Activated CD8-positive, alpha-beta T cell treated with anti-CD3 and anti-CD28 coated beads, Interleukin-2, amount 10 ng/mL, durations not matched to agents 7 days and 5 days (primary cell): ENCODE results near the gene ATF6. TPM values are rescaled to one million over a fixed set of nuclear protein-coding genes. Genes with fewer than 3 reads are reported as not detected.
"Not testable (repeated sequence)": the region's sequence is repeated elsewhere in the genome, so short reads cannot be mapped to it uniquely, and the experiment has no call there.

Source experiments
- ATAC-seq: fragments of 150-1000 bp; cut with Tn5 transposase; one replicate; pipeline ENCODE4 v1.10.0; 2021; ENCODE audit warnings: moderate library complexity
- CTCF ChIA-PET: fragments of 350-600 bp; sonication (Branson Sonifier 250); formaldehyde crosslinking; loops from one replicate; lab custom pipeline; 2021; ENCODE audit warnings: antibody characterized with exemption; lab: Charles Lee
- POLR2A ChIA-PET: fragments of 350-600 bp; sonication (Branson Sonifier 250); formaldehyde crosslinking; loops from one replicate; lab custom pipeline; 2021; ENCODE audit warnings: antibody characterized with exemption; lab: Charles Lee
- DNase-seq: peaks from one replicate; pipeline ENCODE4 v3.0.0-alpha.2; 2020
- H3K27ac Mint-ChIP-seq: one replicate; pipeline ENCODE4 v1.8.0; 2021; ENCODE audit warnings: mild to moderate bottlenecking, mixed read lengths
- H3K27me3 Mint-ChIP-seq: one replicate; pipeline ENCODE4 v1.8.0; 2021; ENCODE audit warnings: low read depth, mixed read lengths
- H3K36me3 Mint-ChIP-seq: one replicate; pipeline ENCODE4 v1.8.0; 2021; ENCODE audit warnings: low read depth, mixed read lengths
- H3K4me1 Mint-ChIP-seq: one replicate; pipeline ENCODE4 v1.8.0; 2021; ENCODE audit warnings: low read depth, mixed read lengths
- H3K4me3 Mint-ChIP-seq: one replicate; pipeline ENCODE4 v1.8.0; 2021; ENCODE audit warnings: mild to moderate bottlenecking, mixed read lengths
- H3K9me3 Mint-ChIP-seq: one replicate; pipeline ENCODE4 v1.8.0; 2022; ENCODE audit warnings: mixed read lengths; ENCODE audit not compliant: insufficient read depth
- total RNA-seq, 2 experiments: library from RNA; stranded (reverse); gene quantifications; one replicate each; pipeline ENCODE4 v1.2.3, GENCODE V29; 2021

ATF6 gene
- 10 to 100 TPM; 15.2 to 17.1 TPM for total RNA-seq

DNA sequence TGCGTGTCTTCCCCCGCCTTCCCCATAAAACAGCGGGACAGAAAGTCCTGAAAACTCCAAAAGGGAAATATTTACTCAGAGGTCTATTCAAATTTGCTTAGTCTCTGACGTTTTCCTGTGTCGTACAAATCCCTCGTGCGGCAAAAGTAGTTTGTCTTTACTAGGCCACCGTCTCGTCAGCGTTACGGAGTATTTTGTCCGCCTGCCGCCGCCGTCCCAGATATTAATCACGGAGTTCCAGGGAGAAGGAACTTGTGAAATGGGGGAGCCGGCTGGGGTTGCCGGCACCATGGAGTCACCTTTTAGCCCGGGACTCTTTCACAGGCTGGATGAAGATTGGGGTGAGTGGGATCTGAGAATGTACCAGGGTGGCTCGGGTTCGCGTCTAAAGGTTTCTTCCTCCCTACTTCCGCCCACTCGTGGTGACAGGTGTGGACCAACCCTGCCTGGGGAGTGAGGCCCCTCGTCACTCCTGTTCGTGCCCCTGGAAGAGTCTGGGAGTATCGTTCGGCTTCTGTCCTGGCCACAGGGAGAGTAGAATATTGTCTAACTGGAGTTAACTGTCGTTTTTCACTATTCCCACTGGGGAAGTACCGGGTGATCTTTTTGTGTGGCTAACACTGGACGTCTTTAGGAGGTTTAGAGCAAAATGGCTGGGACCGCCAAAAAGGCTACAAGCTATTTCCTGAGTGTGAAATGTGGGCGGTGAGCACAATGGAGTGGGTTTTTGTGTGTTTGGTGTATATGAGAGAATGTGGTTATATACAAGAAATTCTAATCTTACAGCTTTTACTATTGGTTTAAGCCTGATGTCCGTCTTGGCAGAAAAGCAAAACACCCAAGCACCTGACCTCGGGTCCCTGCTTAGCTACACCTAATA is at the start of gene ATF6:
ATF6 (plus strand) TSS at position 219 of the 880 bp plus-strand sequence; CDS start at position 260, 41 bp downstream.
- Mint-ChIP-seq H3K4me3 (peak within 1 kb of the TSS; percentile 99), H3K4me1 (peaks cover 43% of the 10 kb centered on the region)

DNA sequence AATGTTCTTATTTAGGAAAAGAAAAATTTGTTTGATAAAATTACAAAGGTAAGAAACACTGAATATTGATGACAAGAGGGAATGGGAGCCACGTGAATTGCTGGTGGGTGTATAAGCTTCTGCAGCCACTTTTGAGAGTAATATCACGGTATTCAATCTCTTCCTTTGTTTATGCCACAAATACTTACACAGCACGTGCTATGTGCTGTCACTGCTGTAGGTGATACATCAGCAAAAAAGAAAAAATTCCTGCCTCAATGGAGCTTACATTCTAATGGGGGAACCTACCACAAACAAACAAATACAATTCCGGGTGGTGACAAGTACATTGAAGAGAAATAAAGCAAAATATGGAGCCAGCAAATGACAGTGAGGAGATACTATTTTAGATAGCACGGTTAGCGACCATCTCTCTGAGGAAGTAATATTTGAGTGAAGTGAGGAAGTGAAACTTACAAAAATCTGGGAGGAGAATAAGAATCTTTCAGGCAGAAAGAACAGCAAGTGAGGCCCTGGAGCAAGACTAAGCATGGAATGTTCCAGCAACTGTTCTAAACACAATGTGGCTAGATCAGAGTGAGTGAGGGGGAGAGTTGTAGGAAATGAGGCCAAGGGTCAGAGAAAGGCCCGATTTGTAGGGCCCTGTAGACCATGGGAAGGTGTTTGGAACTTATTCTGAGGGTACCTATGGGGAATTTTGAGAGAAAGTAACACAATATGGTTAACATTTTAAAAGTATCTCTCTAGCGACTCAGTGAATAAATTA is 47.4 kb upstream of the ATF6 start:
- Mint-ChIP-seq H3K27ac (peak overlapping the region; percentile 14), H3K4me3 (no peak overlapping the region), H3K9me3 (no peaks in the 10 kb centered on the region), H3K27me3 (peaks cover 35% of the 10 kb centered on the region), H3K4me1 (peaks cover 18% of the 10 kb centered on the region), H3K36me3 (no peaks in the 10 kb centered on the region)
- no peak for ATAC-seq
- no peak for DNase-seq
- CTCF ChIA-PET = interaction anchor here (0.5 to 0.9 kb wide), 3 partner anchors 11 to 445 kb away, joined by 3 read pairs; no protein-coding TSS in a partner anchor
- POLR2A ChIA-PET = no interaction called here

More for the DNA sequence above, at the start of gene ATF6:
- ChIA-PET CTCF (interaction anchor here (1.1 to 2.2 kb wide), 5 partner anchors 10 to 271 kb away, joined by 4 to 12 read pairs (median 6); partner anchors contain the start of gene DUSP12), POLR2A (interaction anchor here (1.1 kb wide), 2 partner anchors 17 to 18 kb away, joined by 3 to 4 read pairs; partner anchors contain the start of gene DUSP12)
- Mint-ChIP-seq H3K27me3 (no peaks in the 10 kb centered on the region), H3K27ac (peak within 1 kb of the TSS; percentile 98), H3K36me3 (peaks cover 6% of the 10 kb centered on the region), H3K9me3 (no peaks in the 10 kb centered on the region)
- ATAC-seq (peak; percentile 72), DNase-seq (peak; percentile 88)

DNA sequence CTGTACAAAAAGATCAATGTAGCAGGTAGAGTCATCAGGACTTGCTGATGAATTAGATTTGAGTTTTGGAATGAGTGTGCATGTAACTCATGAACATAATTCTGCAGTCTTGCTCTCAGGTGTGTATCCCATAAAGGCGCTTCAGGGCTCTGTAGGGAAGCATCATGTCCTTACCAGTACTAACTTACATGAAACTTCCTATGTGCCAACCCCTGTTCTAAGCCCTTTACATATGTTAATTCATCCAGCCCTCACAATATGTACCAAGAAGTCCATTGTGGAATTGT is 46.9 kb upstream of the ATF6 start:
- Mint-ChIP-seq H3K27me3 (peaks cover 36% of the 10 kb centered on the region), H3K36me3 (no peaks in the 10 kb centered on the region)
- no peak for ATAC-seq

DNA sequence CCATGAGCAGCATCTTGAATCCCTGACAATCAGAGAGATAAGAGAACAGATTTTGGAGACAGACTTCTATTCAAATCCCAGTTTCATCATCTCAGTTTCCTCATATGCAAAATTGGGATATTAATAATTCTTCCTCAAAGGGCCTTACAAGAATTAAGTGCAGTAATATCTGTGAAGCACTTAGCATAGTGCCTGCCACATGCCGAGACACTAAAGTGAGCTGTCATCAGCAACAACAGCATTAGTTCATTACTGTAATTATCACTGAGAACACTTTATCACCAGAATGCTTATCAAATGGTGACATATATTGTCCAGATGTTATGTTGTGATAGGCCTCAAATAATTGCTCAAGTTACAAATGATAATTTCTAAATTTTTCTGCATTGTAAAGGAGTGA is 45.7 kb upstream of the ATF6 start:
- ATAC-seq = no peak
- Mint-ChIP-seq H3K27ac (no peak overlapping the region), H3K4me3 (no peak overlapping the region), H3K4me1 (peaks cover 28% of the 10 kb centered on the region), H3K36me3 (no peaks in the 10 kb centered on the region), H3K9me3 (no peaks in the 10 kb centered on the region), H3K27me3 (peaks cover 29% of the 10 kb centered on the region)
- POLR2A ChIA-PET = no interaction called here
- DNase-seq = no peak
- CTCF ChIA-PET = interaction anchor here (1.0 kb wide), 1 partner anchor 18 kb away, joined by 3 read pairs; no protein-coding TSS in a partner anchor

More for the DNA sequence above, 46.9 kb upstream of the ATF6 start:
- Mint-ChIP-seq H3K9me3 (no peaks in the 10 kb centered on the region), H3K4me1 (peaks cover 20% of the 10 kb centered on the region), H3K27ac (no peak overlapping the region), H3K4me3 (no peak overlapping the region)
- CTCF ChIA-PET = no interaction called here
- POLR2A ChIA-PET = no interaction called here
- no peak for DNase-seq

DNA sequence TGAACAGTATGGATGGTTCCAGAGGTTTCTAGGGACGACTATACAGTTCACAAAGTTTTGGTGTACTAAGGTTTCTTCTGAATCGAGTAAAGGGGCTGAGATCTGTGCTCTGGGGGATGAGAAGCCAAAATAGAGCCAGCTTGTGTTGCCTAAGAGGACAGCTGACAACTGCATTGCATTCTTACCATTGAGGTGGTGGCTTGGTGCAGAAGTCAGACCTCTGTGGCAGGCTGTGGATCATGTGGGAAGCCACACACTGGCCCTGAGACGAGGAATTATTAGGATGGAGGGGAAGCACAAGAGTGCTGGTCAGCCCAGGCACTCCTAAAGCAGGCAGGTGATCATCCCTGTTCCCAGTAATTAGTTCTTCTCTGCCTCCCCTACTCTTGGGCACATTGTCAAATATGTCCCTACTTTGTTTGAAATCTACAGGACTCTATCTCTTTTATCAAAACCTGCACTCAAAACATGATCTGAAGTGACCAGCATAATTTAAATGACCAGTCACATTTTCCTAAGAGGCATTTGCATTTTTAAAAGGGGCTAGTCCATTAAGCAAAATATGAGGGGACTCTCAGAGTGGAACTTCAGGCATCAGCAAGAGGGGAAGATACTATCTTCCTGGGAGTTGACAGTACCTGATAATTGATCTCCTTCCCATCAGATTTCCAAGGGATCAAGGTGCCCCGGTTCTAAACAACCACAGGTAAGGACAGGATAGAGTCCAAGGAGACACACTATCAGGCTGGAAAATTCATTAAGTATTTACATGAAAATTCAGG is 45.0 kb upstream of the ATF6 start, which contains the start of gene FCRLB:
FCRLB (plus strand) TSS at position 589 of the 782 bp plus-strand sequence. CDS start 1,129 bp downstream, outside the sequence.
- CTCF ChIA-PET = interaction anchor here (1.0 to 1.2 kb wide), 2 partner anchors 17 to 20 kb away, joined by 3 read pairs; no protein-coding TSS in a partner anchor
- H3K4me3 Mint-ChIP-seq = no peak within 1 kb of the TSS
- H3K9me3 Mint-ChIP-seq = no peaks in the 10 kb centered on the region
- POLR2A ChIA-PET = no interaction called here
- no peaks in the 10 kb centered on the region for H3K36me3 Mint-ChIP-seq
- no peak for DNase-seq
- peak within 1 kb of the TSS; percentile 20 for H3K27ac Mint-ChIP-seq
- H3K4me1 Mint-ChIP-seq = peaks cover 33% of the 10 kb centered on the region
- no peak for ATAC-seq
- peaks cover 22% of the 10 kb centered on the region for H3K27me3 Mint-ChIP-seq

- Mint-ChIP-seq H3K4me3 (no peak overlapping the region), H3K4me1 (peaks cover 33% of the 10 kb centered on the region), H3K9me3 (no peaks in the 10 kb centered on the region), H3K36me3 (no peaks in the 10 kb centered on the region), H3K27me3 (peaks cover 22% of the 10 kb centered on the region), H3K27ac (no peak overlapping the region)
- POLR2A ChIA-PET = no interaction called here
- no peak for DNase-seq
- CTCF ChIA-PET = interaction anchor here (1.2 kb wide), 1 partner anchor 20 kb away, joined by 3 read pairs; no protein-coding TSS in a partner anchor
- no peak for ATAC-seq
Measured at GRCh38 chr1:161721738-161722343, 44.3 kb upstream of the ATF6 start.

GRCh38 chr1:161722406-161722805 is 43.7 kb upstream of the ATF6 start:
- peaks cover 33% of the 10 kb centered on the region for H3K4me1 Mint-ChIP-seq
- H3K36me3 Mint-ChIP-seq = no peaks in the 10 kb centered on the region
- no peaks in the 10 kb centered on the region for H3K9me3 Mint-ChIP-seq
- no peak for ATAC-seq
- ChIA-PET CTCF (interaction anchor here (1.2 to 1.3 kb wide), 2 partner anchors 16 to 19 kb away, joined by 3 to 6 read pairs; no protein-coding TSS in a partner anchor), POLR2A (interaction anchor here (0.6 kb wide), 1 partner anchor 16 kb away, joined by 3 read pairs; no protein-coding TSS in a partner anchor)
- H3K27me3 Mint-ChIP-seq = peaks cover 19% of the 10 kb centered on the region
- DNase-seq = no peak
- no peak overlapping the region for H3K4me3 Mint-ChIP-seq
- no peak overlapping the region for H3K27ac Mint-ChIP-seq

DNA sequence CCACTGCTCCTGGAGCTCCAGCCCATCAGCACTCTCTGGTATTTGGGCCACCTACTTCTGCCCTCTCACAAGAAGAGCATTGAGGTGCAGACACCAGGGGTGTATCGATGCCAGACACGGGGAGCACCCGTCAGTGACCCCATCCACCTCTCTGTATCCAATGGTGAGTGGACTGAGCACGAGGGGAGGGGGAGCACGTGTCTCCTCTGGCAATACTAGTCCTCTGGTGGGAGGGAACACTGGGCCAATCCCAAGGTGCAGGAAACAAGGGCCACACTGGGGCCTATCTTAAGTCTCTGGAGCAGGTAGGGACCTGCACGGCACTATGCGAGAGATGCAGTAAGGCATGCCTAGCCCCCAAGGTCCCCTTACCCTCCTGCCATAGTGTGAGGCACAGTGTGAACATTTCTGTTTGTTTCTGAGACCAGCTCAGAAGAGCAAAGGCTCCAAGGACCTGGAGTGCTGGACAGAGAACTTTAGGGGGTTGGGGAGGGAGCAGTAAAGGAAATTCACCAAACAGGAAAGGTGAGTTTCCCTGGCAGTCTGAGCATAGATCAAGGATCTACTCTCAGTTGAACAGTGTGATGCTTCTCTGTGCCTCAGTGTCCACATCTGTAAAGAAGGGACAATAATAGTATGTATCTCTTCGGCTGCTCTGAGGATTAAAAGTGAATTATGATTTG is 42.5 kb upstream of the ATF6 start:
- POLR2A ChIA-PET = no interaction called here
- no peaks in the 10 kb centered on the region for H3K9me3 Mint-ChIP-seq
- H3K36me3 Mint-ChIP-seq = no peaks in the 10 kb centered on the region
- DNase-seq (no peak), ATAC-seq (no peak)
- CTCF ChIA-PET = interaction anchor here (1.3 kb wide), 1 partner anchor 14 kb away, joined by 6 read pairs; no protein-coding TSS in a partner anchor
- H3K4me1 Mint-ChIP-seq = peaks cover 42% of the 10 kb centered on the region
- H3K4me3 Mint-ChIP-seq = no peak overlapping the region
- no peak overlapping the region for H3K27ac Mint-ChIP-seq
- H3K27me3 Mint-ChIP-seq = peaks cover 19% of the 10 kb centered on the region

DNA sequence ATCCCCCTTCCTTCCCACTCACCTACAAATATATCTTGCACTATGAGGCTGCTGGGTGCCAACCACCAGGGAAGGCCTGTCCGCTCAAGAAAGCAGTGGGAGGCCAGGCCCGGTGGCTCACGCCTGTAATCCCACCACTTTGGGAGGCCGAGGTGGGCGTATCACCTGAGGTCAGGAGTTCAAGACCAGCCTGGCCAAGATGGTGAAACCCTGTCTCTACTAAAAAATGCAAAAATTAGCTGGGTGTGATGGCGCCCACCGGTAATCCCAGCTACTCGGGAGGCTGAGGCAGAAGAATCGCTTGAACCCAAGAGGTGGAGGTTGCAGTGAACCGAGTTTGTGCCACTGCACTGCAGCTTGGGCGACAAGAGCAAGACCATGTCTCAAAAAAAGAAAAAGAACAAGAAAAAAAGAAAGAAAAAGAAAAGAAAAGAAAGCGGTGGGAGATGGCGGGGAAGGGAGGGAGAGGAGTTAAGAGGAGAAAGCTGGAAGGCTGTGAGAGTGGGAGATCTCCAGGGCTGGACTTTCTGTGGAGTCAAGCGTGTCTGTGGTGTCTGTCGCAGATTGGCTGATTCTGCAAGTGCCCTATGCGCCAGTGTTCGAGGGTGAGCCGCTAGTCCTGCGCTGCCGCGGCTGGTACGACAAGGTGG is 40.7 kb upstream of the ATF6 start:
- H3K36me3 Mint-ChIP-seq, ATAC-seq, H3K9me3 Mint-ChIP-seq, DNase-seq: not testable (repeated sequence)
- H3K4me1 Mint-ChIP-seq = peaks cover 53% of the 10 kb centered on the region
- peaks cover 23% of the 10 kb centered on the region for H3K27me3 Mint-ChIP-seq
- ChIA-PET POLR2A (interaction anchor here (1.2 to 2.7 kb wide), 3 partner anchors 8 to 24 kb away, joined by 3 to 21 read pairs (median 13); partner anchors contain the start of gene DUSP12), CTCF (interaction anchor here (0.9 to 6.5 kb wide), 4 partner anchors 10 to 312 kb away, joined by 3 to 103 read pairs (median 6); no protein-coding TSS in a partner anchor)
- peak overlapping the region; percentile 87 for H3K4me3 Mint-ChIP-seq
- peak overlapping the region; percentile 95 for H3K27ac Mint-ChIP-seq
